Renal cortex interstitium (tissue), 15 donors: ENCODE results near the gene SEPTIN10. TPM values are rescaled to one million over a fixed set of nuclear protein-coding genes. Genes with fewer than 3 reads are reported as not detected.
A peak's percentile ranks its signal among the peaks of the same experiment; 100 is the strongest.

ENCODE experiments used
- DNase-seq, 11 donors: peaks; one replicate each; pipeline ENCODE4 v3.0.0-alpha.2; 2013; ENCODE audit warnings: low read depth in 9 of 11, low spot score in 4 of 11; ENCODE audit errors: extremely low read depth in 1 of 11
- long read RNA-seq, 16 experiments: transcript quantifications; one replicate each; lab custom pipeline, GENCODE V29; 2026
- polyA plus RNA-seq, 3 donors: library from polyadenylated mRNA; unstranded; fragments of 120-200 nt; gene quantifications; one replicate each; pipeline ENCODE4 v1.2.1, GENCODE V29; 2013; ENCODE audit not compliant: insufficient read length in 3 of 3

Gene SEPTIN10
- 100 to 1,000 TPM; 109 to 124 (median 111) TPM for polyA plus RNA-seq
- long read RNA-seq, donor 1, partial matches to known transcripts = 0 of 6 reads
- long read RNA-seq, donor 1, other reads (novel, unspliced or antisense) = 0 of 6 reads
- long read RNA-seq, donor 2, partial matches to known transcripts = 0 of 4 reads
- long read RNA-seq, donor 2, other reads (novel, unspliced or antisense) = 0 of 4 reads
- long read RNA-seq, donor 3, transcript SEPT10-205 (10 exons, 1,605 nt) = major isoform, 9 of 15 reads
- long read RNA-seq, donor 3, transcript SEPT10-202 (11 exons, 3,071 nt) = minor isoform, 6 of 15 reads
- long read RNA-seq, donor 3, partial matches to known transcripts = 0 of 15 reads
- long read RNA-seq, donor 3, other reads (novel, unspliced or antisense) = 0 of 15 reads
- long read RNA-seq, donor 4, transcript SEPT10-205 (10 exons, 1,605 nt) = minor isoform, 5 of 11 reads
- long read RNA-seq, donor 4, transcript SEPT10-202 (11 exons, 3,071 nt) = major isoform, 6 of 11 reads
- long read RNA-seq, donor 4, partial matches to known transcripts = 0 of 11 reads
- long read RNA-seq, donor 4, other reads (novel, unspliced or antisense) = 0 of 11 reads
- long read RNA-seq, donor 5 = 0 reads
- long read RNA-seq, donor 6, partial matches to known transcripts = 6 of 12 reads
- long read RNA-seq, donor 6, other reads (novel, unspliced or antisense) = 0 of 12 reads
- long read RNA-seq, donor 7, transcript SEPT10-205 (10 exons, 1,605 nt) = major isoform, 5 of 36 reads
- long read RNA-seq, donor 7, partial matches to known transcripts = 27 of 36 reads
- long read RNA-seq, donor 7, other reads (novel, unspliced or antisense) = 0 of 36 reads
- long read RNA-seq, donor 8, transcript SEPT10-202 (11 exons, 3,071 nt) = minor isoform, 5 of 12 reads
- long read RNA-seq, donor 8, transcript SEPT10-205 (10 exons, 1,605 nt) = major isoform, 6 of 12 reads
- long read RNA-seq, donor 8, partial matches to known transcripts = 0 of 12 reads
- long read RNA-seq, donor 8, other reads (novel, unspliced or antisense) = 0 of 12 reads
- long read RNA-seq, donor 9, transcript SEPT10-202 (11 exons, 3,071 nt) = major isoform, 5 of 6 reads
- long read RNA-seq, donor 9, partial matches to known transcripts = 0 of 6 reads
- long read RNA-seq, donor 9, other reads (novel, unspliced or antisense) = 0 of 6 reads
- long read RNA-seq, donor 10, transcript SEPT10-202 (11 exons, 3,071 nt) = major isoform, 6 of 9 reads
- long read RNA-seq, donor 10, partial matches to known transcripts = 0 of 9 reads
- long read RNA-seq, donor 10, other reads (novel, unspliced or antisense) = 0 of 9 reads
- long read RNA-seq, donor 11, transcript SEPT10-202 (11 exons, 3,071 nt) = major isoform, 6 of 9 reads
- long read RNA-seq, donor 11, partial matches to known transcripts = 0 of 9 reads
- long read RNA-seq, donor 11, other reads (novel, unspliced or antisense) = 0 of 9 reads
- long read RNA-seq, donor 12, partial matches to known transcripts = 0 of 4 reads
- long read RNA-seq, donor 12, other reads (novel, unspliced or antisense) = 0 of 4 reads
- long read RNA-seq, donor 13, transcript SEPT10-205 (10 exons, 1,605 nt) = minor isoform, 7 of 36 reads
- long read RNA-seq, donor 13, transcript SEPT10-202 (11 exons, 3,071 nt) = major isoform, 8 of 36 reads
- long read RNA-seq, donor 13, partial matches to known transcripts = 14 of 36 reads
- long read RNA-seq, donor 13, other reads (novel, unspliced or antisense) = 5 of 36 reads
- long read RNA-seq, donor 14, partial matches to known transcripts = 0 of 6 reads
- long read RNA-seq, donor 14, other reads (novel, unspliced or antisense) = 0 of 6 reads
- long read RNA-seq, donor 15, partial matches to known transcripts = 0 of 4 reads
- long read RNA-seq, donor 15, other reads (novel, unspliced or antisense) = 0 of 4 reads
- long read RNA-seq, donor 16, transcript SEPT10-202 (11 exons, 3,071 nt) = major isoform, 14 of 25 reads
- long read RNA-seq, donor 16, partial matches to known transcripts = 6 of 25 reads
- long read RNA-seq, donor 16, other reads (novel, unspliced or antisense) = 0 of 25 reads

DNA sequence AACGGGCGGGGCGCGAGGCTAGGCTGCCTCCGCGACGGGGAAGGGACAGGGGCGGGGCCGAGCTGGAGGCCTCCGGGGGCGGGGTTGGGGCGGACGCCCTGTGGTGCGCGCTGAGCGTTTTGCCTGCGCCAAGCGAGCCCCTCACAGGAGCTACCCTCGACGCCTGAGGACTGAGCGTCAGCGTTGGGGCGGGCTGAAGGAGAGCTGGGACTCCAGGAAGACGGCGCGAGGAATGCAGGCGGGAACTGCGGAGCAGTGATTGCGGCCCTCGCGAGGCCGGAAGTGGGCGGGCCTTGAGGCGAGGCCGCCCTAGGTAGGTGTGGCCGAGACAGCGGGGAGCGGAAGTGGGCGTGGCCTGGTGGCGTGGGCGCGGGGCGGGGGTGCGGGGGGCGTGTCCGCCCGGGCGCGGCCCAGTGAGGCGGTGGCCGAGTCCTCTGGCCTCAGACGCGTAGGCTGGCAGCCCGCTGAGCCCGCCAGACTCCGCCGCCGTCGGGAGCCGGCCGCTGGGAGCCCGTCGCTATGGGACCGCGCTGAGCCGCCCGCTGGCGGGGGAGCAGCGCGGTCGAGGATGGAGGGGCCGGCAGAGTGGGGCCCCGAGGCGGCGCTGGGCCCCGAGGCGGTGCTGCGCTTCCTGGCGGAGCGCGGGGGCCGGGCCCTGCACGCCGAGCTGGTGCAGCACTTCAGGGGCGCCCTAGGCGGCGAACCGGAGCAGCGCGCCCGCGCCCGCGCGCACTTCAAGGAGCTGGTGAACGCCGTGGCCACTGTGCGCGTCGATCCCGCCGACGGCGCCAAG lies at the start of gene SEPTIN10, which contains the start of gene SOWAHC:
TSS of gene SEPTIN10 (minus strand) at position 45 of the 793 bp plus-strand sequence. CDS start 139 bp downstream, outside the sequence.
TSS of gene SOWAHC (plus strand) at position 443 of the 793 bp plus-strand sequence. CDS start at position 569, 126 bp downstream.
- DNase-seq = peak; percentile 91 to 98 (median 97)

- no peak for DNase-seq
Observed at GRCh38 chr2:109662889-109663288, 49.1 kb upstream of the SEPTIN10 start.

DNA sequence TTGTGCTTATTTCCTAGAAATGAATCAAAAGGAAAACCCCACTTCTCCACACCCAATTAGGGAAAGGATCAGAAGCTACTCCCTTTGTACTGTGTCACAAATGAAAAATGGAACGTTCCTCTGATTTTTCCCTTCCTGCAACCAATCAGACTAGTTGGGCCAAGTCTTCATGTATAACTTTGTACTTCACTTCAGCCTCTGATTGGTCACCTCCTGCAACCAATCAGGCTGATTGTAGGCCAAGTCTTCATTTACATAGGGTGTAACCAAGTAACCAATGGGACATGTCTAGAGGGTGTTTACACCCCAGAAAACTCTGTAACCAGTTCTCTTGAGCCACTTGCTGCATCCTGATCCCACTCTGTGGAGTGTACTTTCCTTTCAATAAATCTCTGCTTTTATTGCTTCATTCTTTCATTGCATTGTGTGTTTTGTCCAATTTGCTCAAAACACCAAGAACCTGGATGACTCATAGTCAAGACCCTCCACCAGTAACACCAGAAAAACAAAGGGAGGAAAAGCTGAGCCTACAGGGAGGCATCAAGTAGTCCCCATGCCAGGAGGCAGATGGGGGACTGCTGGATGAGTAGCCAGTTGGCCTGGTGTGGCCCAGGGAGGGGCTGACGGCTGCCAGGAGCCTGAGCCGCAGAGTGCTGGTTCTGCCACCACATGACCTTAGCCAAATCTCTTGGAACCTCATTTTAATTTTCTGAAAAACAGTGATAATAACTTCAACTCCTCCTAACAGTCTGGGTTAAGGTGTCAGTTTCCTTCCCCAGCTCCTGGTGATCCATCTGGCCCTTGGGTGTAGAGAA lies 46.5 kb upstream of the SEPTIN10 start:
- no peak for DNase-seq

DNA sequence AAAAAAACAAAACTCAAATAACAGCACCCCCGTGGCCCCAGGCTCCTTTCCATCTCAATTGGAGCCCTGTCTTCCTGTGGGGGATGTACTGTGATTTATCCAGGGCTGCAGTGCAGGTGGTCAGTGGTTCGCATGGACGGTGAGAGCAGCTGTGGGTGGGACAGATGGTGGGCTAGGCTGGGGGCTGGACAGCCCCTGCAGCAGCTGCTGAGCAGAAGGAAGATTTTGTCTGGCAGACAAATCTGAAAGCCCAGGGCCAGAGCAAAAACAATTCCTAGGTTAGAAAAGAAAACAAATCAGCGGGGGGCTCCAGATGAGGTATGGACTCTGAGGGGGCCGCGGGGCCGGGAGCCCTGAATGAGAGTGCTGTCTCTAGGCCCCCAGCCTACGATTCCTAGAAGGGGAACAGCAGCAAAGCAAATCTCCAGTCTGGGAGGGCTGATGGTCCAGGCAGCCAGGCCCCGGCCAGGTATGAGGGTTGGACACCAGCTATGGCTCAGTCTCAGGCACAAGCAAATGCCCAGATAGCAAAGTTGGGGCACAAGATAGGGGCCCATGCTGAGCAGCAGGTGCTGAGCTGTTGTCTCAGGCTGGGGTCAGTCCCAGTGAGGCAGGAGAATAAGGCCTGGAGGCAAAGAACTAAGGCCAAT lies 45.8 kb upstream of the SEPTIN10 start:
- DNase-seq = no peak

GRCh38 chr2:109655287-109655686 lies 41.5 kb upstream of the SEPTIN10 start:
- DNase-seq = no peak

DNA sequence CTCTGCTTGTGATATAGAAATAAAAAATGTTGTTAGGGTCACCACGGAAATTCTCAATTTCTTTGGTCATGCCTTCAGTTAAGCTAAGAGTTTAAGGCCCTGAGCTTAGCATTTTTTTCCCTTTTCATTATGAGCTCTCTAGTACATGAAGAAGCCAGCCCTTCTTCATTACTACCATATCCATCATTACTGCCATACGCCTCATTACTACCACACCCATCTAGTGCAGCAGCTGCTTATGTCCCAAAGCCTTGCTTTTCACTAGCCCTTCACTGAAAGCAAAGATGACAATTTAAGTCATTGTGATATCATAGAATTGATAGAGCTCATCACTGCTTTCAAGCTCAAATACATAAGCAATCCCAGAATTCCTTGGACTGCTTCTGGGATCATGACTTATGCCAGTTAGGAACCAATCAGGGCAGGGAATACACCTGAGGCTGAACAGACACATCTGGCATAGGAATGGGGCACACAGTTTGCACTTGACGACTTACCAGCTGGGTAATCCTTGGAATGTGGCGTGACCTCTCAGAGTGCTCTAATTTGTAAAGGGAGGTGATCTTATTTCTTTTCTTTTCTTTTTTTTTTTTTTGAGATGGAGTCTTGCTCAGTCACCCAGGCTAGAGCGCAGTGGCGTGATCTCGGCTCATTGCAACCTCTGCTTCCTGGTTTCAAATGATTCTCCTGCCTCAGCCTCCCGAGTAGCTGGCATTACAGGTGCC lies 40.7 kb upstream of the SEPTIN10 start:
- DNase-seq = no peak

GRCh38 chr2:109649736-109650695 lies 36.2 kb upstream of the SEPTIN10 start:
- no peak for DNase-seq

DNA sequence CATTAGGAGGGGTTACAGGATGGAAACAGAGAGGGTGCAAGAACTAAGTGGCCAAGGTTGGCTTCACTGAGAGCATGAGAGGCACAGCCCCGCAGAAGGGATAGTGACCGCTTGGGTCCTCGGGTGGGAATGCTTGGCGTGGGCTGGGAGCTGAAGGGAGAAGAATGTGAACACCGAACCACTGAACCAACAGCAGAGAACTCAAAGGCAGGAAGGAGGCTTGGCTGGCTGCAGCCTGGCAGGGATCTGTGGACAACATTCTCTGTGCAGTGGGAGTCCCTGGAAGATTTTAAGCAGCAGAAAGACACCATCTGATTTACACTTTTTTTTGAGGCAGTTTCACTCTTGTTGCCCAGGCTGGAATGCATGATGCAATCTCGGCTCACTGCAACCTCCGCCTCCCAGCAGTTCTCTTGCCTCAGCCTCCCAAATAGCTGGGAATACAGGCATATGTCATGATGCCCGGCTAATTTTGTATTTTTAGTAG lies 34.3 kb upstream of the SEPTIN10 start:
- no peak for DNase-seq

DNA sequence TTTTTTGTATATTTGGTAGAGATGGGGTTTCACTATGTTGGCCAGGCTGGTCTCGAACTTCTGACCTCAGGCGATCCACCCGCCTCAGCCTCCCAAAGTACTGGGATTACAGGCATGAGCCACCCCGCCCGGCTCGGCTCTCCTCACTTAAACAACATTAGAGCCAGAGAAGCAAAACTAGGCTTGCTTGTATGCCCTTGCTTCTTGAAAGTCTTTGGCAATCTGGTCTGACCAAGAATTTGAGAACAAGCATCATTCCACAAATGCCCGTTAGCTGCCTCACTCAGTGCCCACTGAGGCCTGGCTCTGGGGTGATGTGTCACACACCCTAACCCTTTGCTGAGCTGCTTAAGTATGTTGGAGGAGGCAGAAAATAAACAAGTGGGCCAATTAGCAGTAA lies 33.9 kb upstream of the SEPTIN10 start:
- DNase-seq = no peak

DNA sequence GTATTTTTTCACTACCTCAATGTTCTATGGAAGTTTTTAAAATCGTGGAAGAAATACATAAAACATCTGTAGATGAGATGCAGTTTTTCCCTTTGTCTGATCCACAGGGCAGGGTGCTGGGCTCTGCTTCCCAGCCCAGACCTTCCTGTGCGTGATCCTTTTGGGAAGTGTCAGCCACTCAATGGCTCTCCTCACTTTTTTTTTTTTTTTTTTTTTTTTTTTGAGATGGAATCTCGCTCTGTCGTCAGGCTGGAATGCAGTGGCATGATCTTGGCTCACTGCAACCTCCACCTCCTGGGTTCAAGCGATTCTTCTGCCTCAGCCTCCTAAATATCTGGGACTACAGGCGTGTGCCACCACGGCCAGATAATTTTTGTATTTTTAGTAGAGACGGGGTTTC lies 33.2 kb upstream of the SEPTIN10 start:
- DNase-seq = no peak

GRCh38 chr2:109645412-109646184 lies 31.8 kb upstream of the SEPTIN10 start:
- DNase-seq = peak in 9 of 11 donors; percentile 29 to 61 (median 39)

DNA sequence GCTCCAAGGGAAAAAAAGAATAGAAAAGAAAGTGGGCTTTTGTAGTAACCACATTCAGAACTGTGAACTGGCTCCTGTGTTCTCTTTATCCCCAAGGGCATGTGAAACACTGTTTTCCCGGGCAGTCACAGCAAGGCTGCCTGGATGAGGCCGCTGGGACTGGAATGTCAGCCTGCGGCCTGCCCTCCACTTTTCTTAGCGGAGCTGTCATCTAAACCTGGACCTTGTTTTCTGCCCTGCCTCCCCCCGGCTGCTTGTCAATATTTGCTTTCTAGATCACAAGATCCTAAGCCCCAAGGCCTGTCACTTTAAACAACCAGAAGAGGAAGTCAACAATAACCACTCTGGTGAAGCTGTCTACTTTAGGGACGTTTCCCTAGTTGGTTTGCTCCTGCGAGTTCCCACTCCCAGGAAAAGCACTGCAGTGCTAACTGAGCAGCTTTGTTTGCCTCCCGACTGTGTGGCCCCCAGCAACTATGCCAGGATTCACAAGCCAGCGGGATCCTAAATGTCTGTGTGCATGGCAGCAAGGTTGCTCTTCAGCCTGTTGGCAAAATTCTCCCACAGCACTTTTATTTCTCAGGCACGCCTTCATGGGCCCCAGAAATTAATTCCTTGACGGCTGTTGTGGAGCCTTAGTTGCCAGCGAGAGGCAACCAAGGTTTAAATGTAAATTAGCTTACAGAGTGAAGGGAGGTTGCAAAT lies 31.0 kb upstream of the SEPTIN10 start:
- peak in 1 of 11 donors; percentile 26 for DNase-seq
